Stimulated activated CD4-positive, alpha-beta T cell treated with anti-CD3 and anti-CD28 coated beads, Interleukin-1b, Interleukin-23, amount 100 ng/mL, for 1 hour (primary cell): ENCODE measurements around the gene SCN4A.

Experiments used
- DNase-seq, 2 donors: peaks; one replicate each; pipeline ENCODE4 v3.0.0-alpha.2; 2020; ENCODE audit warnings: low read depth in 2 of 2

Gene SCN4A

GRCh38 chr17:64001763-64002529 is 29.2 kb upstream of the SCN4A start:
- DNase-seq, result no peak

DNA sequence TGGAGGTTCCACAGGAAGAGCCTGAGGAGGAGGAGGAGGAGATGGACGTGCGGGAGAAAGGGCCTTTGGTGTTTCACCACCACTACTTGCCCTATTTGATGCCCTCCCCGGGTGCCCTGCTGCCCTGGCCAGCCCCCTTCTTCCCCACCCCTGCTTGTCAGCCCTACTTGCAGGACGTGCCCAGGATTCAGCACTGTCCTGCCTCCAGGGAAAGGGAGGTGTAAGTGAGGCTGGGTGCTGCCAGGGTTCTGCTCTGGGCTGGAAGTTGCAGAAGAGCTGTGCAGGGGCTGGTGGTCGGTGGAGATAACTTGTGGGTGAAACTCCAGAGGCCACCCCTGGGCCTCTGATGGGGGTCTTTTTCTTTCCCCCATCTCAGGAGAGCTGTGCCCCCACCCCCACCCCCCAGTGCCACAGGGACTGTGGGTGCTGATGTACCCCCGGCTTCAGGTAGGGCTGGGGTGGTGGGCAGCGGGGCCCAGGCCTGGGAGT is 28.4 kb upstream of the SCN4A start:
- DNase-seq, result no peak

DNA sequence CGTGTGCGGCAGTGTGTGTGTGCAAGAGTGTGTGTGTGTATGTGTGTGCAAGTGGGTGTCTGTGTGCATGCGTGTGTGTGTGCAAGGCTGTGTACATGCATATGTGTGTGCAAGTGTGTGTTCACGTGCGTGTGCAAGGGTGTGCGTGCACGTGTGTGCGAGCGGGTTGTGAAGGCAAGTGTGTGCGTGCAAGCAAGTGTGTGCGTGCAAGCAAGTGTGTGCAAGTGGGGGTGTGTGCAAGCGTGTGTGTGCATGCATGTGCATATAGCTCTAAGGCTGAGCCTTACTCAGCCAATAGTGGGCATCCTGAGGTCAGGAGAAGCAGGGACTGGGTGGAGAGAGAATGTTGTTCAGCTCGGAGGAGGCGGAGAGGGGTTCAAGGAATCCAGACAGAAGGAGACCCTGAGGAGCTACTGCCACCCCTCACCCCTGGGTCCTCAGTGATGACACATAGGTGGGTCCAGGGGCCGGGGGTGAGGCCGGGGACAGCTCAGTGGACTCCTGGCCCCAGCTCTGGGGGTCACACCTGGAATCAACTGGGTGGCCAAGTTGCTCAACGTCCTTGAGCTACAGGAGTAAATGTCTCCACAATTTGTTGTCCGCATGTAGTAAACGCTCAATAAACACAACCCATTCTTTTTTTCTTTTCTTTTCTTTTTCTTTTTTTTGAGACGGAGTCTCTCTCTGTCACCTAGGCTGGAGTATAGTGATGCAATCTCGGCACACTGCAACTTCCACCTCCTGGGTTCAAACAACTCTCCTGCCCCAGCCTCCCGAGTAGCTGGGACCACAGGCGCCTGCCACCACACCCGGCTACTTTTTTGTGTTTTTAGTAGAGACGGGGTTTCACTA is 27.2 kb upstream of the SCN4A start:
- no peak for DNase-seq

GRCh38 chr17:63998721-63999679 is 26.3 kb upstream of the SCN4A start:
- DNase-seq, result no peak

GRCh38 chr17:63998050-63998720 is 25.5 kb upstream of the SCN4A start, which contains the start of gene PRR29:
Gene PRR29, plus strand, starts transcription at chr17:63998351. Its CDS starts 14 bp downstream, at chr17:63998365.
- peak in 1 of 2 donors; percentile 51 for DNase-seq

DNA sequence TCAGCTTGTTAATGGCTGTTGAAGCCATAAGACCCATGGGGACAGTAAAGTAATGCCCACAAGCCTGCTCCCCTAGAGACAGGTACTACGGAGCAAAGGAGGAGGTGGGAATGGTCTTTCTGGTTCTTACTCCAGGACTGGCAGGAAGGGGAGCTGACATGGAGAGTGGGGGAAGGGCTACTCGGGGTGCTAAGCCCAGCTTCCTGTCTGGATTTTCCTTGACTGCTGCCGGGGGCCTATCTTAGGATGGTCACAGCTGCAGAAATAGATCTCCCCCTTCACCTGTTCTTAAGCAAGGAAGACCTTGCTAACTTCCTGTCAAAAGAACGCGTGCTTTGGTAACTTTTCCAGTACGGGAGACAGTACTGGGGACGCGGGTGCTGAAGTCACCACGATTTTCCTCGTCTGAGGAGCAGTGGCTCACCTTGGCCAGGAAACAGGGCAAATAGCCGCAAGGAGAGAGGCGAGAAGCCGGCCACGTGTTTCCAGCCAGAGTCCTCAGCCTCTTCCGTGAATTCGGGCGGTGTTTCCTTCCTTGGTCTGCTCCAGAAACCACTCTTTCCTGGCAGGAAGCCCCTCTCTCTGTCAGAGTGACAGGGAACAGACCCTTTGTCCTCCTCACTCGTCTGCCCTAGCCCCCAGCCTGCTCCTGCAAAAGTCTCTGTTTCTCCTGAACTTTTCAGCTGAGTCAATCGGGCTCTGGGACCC is 24.8 kb upstream of the SCN4A start:
- no peak for DNase-seq

DNA sequence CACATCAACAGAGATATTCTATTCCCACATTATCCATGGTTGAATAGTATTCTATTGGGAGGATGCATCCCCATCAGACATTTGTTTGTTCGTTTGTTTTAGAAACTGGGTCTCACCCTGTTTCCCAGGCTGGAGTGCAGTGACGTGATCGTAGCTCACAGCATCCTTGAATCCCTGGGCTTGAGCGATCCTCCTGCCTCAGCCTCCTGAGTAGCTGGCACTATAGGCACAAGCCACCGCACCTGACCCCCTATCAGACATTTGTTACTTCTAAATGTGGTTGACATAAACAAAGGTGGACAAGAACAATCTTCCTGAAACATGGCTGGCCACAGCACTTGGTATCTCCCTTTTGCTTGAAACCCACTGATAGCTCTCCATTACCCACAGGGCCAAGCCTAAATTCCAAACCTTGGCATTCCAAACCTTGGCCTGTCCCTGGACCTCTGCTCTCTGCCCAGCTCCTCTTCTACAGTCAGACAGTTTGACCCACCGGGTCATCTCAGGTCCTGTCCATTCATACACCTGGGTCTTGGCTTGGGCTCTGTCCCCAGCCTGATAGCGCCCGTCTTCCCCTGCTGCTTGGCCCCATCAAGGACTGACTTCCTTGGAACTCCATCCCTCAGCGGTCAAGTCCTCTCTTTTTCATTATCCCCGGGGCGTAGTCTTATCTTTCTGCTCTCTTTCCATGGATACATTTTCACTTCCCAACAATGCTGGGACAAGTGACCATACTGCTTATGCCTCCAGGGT is 23.9 kb upstream of the SCN4A start:
- no peak for DNase-seq

DNA sequence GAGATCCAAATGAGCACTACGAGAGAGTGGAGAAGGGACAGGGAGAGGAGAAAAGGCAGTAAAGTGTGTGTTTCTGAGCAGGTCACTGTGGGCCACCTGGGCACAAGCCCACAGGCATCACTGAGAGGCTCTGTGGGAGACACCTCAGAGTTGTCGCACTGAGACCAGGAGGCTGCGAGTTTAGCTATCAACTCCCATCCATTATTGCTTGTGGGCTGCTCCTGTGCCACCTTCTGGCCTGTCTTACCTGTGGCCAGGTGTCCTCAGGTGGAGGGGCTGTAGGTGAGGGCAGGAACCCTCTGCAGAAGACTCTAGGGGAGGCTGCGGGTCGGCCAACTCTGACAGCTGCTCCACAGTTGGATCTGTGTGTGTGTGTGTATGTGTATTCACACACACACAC is 22.9 kb upstream of the SCN4A start:
- DNase-seq, result no peak

DNA sequence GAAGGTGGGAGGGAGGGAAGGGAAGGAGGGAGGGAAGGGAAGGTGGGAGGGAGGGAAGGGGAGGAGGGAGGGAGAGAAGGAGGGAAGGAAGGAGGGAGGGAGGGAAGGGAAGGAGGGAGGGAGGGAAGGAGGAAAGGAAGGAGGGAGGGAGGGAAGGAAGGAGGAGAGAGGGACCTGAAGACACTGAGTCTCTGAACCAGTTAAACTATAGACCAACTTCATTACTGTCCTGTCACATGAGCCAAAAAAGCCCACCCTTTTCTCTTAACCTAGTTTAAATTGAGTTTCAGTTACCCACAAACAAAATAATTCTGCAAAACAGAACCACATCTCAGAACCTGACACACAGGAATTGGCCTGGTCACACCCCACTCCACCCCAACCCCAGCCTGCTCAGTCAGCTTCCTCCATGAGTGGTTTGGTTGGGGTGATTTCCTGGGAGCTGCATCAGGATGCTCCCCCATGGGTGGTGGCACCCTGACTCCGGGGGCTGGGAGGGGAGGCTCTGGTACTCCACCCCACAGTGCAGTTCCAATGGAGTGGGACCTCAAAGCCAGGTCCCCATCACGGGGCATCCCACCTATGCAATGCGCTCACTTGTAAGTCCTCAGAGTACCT is 20.8 kb upstream of the SCN4A start:
- no peak for DNase-seq

GRCh38 chr17:63991611-63992010 is 18.9 kb upstream of the SCN4A start:
- no peak for DNase-seq

DNA sequence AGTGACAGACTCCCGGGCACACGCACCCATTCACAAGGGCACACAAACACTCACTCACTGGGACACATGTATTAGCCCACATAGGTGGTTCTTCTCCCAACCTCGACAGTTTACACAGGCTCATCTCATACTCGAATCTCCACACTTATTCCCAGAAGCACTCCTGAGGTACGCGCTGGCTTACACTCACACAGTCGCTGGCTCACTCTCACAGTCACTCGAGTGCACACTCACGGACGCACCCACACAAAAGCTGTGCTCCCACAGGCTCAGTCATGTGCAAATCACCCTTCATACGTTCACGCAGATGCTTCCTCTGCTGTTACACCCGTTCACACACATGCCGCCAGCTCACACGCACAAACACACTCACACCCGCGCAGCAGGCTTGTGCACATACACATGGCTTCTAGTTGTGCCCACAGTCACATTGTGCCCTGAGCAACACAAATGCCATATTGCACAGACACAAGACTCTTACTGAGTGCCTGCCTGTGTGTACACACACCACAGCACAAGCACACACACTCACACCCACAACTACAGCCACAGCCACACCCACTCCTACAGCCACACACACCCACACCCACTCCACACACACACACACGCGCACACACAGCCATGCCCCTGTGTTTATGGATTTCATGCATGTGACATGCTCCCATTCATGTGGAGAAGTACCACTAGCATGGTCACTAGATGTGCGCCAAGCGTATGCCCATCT is 17.1 kb upstream of the SCN4A start:
- DNase-seq, result no peak

DNA sequence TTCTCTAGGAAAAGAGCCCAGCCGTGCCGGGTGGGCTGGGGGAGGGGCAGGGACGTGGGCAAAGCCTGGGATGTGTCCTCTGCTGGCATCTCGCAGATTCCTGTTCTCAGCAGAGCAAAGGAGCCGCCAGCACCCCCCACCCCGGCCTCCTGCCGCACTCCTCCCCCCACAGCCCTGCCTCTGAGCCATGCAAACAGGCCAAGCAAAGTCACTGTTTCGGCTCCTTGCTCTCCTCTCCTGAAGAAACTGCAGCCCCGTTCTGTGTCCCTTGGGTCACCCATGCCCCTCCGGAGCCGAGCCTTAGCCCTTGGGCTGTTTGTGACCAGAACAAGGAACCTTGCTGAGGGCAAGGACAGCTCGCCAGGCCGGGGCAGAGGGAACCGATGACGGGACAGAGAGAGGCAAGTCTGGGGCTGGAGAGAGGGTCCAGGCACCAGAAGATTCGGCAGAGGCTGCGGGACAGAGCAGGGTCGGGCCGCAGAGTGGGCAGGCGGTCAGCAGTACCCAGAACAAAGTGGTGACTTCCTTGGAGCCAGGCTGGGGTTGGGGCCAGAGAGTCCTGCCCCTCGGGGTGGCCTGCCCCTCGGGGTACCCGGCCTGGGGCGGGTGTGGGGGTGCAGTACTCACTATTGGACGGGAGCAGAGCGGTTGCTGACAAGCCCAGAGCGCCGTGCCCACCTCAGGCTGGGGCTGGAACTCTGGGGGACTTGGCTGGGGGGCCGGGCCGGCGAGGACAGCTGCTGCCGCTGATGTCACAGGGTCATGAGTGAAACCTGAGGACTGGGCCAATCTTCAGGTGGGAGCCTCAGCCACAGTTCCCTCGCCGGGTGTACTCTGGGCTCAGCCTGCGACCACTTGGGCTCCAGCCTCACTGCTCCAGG is 16.3 kb upstream of the SCN4A start:
- no peak for DNase-seq

DNA sequence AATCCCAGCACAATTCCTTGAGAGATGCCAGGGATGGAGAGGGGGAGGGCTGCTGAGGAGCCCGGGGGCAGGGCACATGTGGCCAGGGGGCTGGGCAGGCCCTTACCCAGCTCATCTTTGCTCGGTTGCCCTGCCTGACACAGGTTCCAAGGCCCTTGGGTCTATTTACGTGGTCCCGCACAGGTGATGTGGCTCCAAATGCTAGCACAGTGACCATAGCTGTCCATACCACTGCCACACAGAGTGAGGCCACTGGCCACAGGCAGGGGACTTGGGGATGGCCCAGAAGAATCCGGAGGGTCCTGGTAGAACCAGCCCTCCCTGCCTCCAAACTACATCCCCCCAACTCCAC is 15.4 kb upstream of the SCN4A start:
- DNase-seq, result no peak

DNA sequence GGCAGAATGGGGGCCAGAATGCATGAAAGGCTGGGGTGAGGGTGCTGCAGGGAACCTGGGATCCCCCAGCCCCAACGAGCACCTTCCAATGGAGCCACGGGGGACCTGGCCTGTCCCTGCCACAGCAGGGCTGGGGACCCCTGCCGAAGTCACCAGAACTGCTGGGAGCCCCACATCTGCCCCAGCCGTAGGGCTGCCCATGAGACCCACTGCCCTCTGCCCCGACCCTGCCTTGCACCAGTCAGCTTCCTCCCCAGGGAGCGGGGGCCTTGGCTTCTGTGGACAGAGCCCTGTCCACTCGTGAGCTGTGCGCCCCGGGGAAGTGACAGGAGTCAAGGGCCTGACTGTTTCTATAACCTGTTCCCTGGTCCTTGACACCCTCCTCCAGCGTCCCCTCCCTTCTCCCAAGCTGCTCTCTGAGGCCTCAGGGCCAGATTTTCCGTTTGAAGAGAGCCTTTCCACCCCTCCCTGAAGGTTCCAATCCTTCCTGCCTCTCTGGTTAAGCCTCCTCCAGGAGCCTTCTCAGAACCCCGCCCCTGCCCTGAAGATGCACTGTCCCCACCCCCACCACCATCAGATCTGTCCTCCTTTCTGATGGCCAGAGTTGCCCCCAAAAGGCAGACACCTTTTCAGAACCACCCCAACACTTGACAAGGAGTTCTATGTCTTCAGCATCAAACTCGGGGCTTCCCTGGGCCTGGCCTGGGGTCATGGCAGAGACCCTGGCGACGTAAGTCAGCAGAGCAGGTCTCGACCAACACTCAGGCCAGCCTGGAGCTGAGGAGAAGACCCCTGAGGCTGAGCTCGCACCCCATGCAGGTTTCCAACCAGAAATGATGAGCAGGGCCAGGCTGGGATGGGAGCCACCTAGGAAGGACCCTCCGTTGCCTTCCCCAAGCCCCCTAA is 14.8 kb upstream of the SCN4A start:
- no peak for DNase-seq

DNA sequence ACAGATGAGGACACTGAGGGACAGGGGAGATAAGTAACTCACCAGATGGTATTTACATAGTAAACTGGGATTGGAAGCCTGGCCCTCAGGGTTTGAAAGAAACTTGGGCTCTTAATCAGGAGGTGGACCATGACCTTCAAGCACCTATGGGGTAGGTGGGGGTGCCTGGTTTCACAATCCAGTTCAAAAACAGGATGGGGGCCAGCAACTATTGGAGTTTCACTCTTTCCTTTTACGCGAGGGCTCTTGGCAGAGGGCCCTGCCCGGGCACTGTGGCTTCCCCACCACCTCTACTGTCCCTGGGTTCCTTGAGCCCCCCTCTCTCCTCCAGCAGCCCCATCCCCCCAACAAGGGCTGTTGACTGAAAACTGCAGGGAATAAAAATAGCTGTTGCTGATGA is 14.1 kb upstream of the SCN4A start:
- no peak for DNase-seq

DNA sequence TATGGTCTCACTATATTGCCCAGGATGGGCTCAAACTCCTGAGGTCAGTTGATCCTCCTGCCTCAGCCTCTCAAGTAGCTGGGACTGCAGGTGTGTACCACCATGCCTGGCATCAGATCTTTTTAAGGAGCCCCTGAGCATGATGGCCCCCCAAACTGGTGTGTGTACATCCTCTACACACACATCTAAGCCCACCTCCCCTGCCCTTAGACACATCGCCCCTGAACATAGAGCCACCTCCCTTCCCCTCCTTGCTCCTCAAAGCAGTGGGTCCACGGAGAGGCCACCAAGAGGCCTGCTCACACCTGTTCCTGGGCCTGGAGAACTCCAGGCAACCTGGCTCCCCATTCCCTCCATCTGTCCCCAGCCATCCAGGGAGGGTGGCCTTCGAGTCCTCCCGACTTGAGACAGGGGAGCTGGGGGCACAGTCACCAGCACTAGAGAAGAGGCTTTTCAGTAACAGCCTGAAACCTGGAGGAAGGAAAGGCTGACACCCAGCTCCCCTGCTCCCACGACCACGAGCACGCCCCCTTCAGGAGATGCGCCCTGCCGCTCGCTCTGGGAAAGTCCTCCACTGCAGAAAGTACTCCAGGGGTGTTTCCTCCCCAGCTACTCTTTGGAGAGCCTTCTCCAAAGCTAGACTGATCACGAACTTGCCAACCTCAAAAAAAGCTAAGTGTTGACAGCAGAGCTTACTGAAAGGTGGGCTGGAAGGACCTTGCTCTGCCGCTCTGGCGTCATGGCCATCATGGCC is 12.8 kb upstream of the SCN4A start:
- DNase-seq, result no peak
